GM19035 (cell line): Measurements from ENCODE around the gene BOD1L2.

Experiments
- ATAC-seq: cut with Tn5 transposase; IDR thresholded peaks from one replicate; pipeline ENCODE4 v1.9.1; 2021; ENCODE audit not compliant: unreplicated experiment

Gene BOD1L2

DNA sequence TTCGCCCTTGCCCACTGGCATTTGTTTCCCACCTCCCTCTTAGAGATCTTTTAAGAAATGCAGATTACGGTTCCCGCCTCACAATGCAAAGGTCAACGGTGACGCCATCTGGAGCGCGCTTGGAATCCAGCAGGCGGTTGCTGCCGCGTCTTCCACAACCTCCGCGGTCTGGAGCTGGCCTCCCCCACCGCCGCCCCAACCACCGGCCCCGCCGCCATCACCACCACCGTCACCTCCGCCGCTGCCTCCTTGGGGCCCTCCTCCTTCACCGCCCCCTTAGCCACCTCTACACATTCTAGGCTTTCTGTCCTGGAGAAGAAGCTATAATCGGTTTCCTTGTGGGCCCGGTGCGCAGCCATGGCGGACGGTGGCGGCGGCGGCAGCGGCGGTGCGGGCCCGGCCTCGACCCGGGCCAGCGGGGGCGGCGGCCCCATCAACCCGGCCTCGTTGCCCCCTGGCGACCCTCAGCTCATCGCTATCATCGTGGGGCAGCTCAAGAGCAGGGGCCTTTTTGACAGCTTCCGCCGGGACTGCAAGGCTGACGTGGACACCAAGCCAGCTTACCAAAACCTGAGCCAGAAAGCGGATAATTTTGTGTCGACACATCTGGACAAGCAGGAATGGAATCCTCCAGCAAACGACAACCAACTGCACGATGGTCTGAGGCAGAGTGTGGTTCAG is at the start of gene BOD1L2:
Gene BOD1L2 (plus strand): TSS at position 132 of the 681 bp plus-strand sequence. CDS start 226 bp downstream, at position 358.
- no peak for ATAC-seq

- no peak for ATAC-seq
Observed at GRCh38 chr18:57107140-57107832, 39.6 kb upstream of the BOD1L2 start.

DNA sequence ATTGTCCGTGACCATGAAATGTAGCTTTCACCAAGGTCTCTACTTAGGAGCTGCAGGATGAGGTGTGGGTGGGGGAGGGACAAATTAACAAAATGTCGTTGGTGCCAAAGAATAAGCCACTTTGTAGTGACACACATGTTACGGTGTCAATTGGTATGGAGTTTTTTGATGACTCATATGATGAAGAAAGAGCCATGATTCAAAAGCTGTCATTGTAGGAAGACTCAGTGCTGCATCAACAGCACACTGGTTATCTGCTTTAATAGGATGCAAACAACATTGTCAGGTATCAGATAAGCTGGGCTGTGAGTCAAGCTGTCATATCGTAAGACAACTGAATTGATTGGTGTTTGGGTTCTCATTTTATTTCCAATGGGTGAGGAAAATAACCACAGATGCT is 36.6 kb upstream of the BOD1L2 start:
- no peak for ATAC-seq

DNA sequence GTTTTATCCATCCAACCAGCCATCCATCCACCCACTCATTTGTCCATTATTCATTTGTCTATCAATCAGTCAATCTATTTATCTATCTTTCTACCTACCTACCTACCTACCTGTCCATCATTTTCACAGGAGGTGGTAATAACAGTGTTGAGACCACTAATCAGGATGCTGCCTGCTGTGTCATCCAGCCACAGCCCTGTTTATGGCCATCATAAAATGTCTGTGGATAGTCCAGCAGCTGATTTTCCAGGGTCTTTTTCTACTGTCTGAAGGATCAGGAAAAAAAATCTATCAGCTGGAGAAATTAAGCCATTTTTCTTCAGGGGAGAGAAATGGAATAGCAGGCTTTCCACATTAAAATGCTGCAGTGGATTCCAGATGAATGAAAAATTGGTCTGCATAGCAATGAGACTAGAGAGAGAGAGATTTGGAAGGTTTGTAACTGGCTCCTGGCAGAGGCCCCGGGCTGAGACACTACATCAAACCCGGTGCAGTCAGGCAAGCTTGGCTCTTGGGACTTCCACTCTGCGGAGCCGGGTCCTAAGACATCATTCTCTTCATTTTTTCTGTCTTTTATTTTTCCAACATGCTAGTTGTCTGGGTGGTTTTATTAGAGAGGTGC is 33.0 kb upstream of the BOD1L2 start:
- ATAC-seq, result no peak

DNA sequence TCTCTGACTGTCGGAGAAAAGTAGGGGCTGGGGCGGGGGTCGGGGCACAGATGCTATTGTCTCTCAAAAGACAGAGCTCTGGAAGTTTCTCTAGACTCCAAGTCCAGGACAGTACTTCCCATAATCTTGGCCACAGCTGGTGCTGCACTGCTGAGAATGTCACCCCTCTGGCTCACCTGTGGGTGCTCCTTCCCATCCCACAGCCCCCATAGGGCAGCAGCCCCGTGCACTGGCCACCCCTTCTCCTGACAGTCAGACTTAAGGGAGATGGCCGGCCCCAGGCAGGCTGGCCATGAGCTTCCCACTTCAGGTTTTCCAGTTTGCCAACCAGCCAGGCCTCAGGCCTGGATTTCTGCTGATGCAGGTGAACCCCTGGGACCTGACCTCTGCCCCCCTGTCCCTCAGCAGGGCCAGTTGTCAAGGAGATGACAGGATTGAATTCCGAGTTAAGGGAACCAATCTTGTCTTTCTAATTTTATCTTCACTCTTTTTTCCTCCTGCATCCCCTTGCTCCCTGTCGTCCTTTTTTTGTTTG is 30.2 kb upstream of the BOD1L2 start:
- no peak for ATAC-seq

DNA sequence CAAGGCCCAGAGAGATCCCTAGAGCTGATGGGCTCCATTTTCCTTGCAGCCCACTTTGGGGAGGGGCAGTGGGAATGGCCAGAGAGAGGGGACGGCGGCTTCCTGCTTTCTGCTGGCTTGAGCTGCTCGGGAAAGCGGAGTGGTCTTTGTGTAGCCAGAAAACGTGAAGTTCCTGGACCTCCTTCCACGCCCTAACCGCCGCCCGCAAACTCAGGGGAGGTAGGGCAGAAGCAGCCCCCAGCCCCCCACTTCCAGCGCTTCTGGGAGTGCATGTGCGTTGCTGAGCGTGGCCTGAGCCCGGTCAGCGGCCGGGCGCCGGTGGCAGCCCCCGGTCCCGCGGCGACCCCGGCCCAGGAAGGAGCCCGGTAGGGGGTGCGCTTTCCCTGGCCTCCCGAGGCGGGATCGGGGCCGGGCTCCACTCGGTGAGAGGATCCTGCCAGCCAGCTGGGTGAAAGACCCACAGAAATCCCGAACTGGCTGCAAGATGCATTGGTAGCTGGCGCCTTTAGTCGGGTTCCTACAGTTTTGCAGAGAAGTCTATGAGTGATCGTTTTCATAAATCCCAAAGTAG is 25.3 kb upstream of the BOD1L2 start:
- no peak for ATAC-seq

DNA sequence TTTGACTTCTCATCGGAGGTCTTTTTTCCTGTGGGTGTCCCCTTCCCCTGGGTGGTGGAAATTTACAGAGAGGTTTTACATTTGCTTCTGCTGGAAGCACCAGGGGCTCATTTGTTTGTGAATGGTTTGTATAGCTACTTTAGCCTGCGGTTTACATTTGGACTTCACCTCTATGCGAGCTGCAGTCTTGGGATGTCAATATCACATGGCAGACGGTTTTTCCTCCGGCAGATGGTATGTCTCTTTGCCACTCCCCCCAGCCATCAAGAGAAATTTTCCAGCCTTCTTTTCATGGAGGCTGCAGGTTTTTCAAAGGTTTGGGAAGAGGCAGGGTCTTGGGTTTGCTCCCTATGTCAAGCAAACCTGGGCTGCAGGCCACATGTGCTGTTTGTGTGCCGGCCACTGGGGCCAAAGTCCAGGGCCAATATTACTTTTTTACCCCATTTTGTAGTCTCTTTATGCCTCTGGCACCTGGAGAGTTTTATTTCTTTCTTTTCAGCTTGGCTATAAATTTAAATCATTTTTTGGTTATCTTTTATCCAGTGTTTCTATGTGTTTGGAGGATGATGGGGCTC is 23.9 kb upstream of the BOD1L2 start:
- ATAC-seq, result no peak

DNA sequence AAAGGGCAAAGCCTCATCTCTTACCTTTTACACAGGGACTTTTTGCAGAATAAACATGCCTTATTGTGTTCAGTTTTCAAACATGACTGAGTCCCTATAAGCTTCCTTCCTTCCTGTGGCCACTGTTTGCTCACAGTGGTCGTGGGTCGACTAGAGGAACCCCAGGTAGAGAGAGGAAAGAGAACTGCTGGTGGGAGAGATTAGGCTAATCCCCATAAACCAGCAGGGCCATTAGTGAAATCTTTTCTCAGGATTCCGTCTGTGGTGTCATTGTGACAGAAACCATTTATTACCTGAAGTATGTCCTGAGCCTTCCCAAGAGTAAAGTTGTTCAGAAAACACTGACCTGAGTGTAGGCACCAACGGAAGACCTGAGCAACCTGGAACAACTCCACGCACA is 21.3 kb upstream of the BOD1L2 start:
- no peak for ATAC-seq

GRCh38 chr18:57128220-57128932 is 18.5 kb upstream of the BOD1L2 start:
- ATAC-seq, result no peak

DNA sequence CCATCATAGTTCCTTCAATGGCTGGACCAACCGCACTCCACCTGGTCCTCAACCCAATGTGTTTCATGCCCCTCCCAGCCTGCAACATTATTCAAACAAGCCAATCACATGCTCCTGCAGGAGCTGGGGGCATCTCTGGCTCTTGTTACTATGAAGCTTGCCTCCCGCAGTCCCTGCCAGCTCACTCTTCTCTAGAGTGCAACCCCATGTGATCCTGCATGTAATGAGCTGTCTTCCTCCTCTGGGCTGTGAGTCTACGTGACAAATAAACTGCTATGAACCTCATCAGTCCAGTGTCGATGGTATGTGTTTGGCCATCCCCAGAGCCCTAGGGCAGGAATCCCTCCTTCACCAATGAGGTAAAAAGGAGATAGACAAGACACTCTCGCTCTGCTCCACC is 15.8 kb upstream of the BOD1L2 start:
- no peak for ATAC-seq

DNA sequence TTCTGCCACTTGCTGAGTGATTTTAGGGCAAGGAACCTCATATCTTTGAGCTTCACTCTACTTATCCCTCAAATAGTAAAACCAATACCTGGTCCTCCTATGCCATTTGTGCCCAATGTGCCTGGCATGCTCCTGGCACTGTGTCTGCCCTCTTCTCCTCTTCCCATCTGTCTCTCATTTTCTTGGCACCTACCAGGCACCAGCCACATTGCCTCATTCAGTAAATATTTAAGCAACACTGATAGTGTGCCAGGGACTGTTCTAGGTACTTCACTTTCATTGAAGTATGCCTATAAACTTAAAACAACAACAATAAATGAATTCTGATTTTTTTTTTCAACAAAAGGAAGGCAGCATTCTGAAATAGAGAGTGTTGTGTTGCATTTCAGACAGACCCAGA is 15.1 kb upstream of the BOD1L2 start:
- ATAC-seq, result no peak

- ATAC-seq, result no peak
Observed at GRCh38 chr18:57134618-57135135, 12.2 kb upstream of the BOD1L2 start.

DNA sequence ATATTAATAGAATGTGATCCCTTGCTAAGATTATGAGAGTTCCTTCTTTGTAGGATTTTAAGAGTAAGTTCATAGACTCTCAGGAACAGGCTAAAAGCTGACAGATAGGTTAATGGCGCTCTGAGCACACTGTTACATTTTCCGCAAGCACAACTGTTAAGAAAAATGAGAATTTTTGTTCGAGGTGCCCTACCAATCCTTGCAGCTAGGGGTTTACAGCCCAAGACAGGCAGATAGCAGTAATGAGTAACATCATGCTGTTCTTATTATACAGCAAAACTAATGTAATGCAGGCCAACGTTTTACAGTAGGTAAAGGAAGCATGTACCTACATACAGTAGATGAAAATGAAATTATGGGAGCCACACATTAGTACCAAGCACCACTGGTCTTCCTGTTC is 11.2 kb upstream of the BOD1L2 start:
- no peak for ATAC-seq

DNA sequence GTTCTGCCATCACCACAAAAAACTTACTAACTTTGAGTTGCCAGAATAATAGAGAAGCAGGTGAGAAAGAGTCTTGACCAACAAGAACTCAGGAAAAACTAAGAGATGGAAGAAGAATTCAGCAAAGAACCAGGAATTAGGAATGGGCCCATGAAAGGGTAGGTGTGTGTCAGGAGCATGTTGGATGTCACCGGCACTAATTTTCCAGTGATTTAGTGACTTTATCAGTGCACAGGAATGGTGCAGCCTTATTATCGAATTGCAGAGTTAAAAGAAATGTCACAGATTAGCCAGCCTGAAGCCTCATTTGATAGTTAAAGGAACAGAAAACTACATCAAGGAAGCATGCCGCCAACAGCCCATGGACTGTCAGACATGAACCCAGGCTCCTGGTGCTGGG is 9.0 kb upstream of the BOD1L2 start:
- no peak for ATAC-seq

DNA sequence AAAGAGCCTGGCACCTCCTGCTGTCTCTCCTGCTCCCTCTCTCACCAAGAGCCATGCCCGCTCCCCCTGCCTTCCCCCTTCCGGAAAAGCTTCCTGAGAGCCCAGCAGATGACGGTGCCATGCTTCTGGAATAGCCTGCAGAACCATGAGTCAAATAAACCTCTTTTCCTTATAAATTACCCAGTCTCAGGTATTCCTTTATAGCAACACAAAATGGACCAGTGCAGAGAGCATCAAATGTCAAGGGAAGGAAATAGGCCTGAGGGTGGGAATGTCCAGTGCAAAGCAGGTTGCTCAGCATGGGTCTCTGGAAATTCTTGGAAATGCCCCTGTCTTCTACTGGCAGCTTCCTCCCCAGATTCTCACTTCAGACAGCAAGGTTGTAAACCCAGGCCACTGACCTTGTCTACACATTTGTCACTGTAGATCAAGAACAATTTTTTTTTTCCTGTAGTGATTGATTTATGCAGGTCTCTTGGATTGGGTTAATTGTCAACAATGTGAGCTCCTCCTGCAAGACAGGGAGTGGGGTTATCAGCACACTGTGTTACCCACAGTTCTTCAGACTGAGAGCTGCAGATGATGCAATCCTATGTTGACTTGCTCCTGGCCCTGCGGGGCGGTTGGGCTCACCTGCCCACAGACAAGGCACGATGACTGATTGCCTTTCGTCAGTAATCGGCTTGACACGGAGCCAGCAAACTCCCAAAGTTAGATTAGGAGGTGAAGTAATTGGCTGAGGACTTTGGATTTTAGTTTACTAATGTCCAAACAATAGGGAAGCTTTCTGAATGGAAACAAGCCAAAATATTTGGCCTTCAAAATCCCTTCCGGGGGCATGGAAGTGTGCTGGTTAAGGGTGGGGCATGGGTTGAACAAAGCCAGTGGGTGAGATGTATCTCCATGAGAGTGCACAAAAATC is 5.4 kb upstream of the BOD1L2 start:
- no peak for ATAC-seq

GRCh38 chr18:57142324-57142723 is 4.6 kb upstream of the BOD1L2 start:
- ATAC-seq, result no peak

- no peak for ATAC-seq
Observed at GRCh38 chr18:57143265-57143664, 3.6 kb upstream of the BOD1L2 start.

DNA sequence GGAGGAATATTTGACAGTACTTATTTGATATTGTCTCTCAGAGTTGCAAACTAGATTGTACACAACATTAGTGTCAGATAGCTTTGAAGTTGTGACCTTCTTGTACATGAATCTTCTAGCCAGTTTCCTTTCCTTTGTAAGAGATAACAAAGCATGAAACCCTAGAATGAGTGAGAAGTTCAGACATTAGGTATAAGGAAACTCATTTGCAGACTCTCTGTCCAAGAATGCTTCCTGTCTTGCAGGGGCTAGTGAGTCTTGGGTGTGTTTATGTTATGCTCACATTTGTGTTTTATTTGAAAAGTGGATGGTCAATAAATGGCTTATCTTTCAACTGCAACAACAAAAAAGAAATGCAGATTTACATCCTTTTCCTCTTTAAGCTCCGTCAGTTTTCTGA is 1.4 kb downstream of the BOD1L2 start:
- no peak for ATAC-seq

DNA sequence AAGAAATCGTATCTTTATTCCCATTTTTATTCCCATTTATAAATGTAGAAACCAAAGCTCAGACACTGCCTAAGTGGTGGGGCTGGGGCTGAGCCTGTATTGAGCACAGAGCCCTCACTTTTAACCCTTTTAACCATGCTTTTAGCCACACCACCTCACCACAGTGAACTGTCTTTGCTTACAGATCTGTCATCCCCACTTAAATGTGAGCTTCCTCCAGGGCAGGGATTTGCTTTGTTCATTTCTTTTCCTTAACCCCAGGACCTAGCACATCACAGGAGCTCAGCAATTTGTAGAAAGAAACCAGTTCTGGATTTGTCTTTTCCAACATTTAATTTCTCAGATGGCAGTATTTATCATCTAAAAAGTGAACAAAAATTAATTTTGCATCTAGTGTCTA is 2.2 kb downstream of the BOD1L2 start:
- no peak for ATAC-seq
